MM.1S (cell line): ENCODE data around the gene FUT8.

Source experiments
- DNase-seq: peaks from one replicate; pipeline ENCODE4 v3.0.0-alpha.2; 2015
- H2AFZ ChIP-seq: fragments of 300-600 bp; sonication (generic); 2 replicates; pipeline ENCODE4 v1.6.0; 2016; ENCODE audit warnings: antibody characterized with exemption, low read length
- H3F3A ChIP-seq: fragments of 300-600 bp; sonication (generic); 2 replicates; pipeline ENCODE4 v1.6.1; 2016; ENCODE audit warnings: mild to moderate bottlenecking, antibody characterized with exemption, low read length, moderate library complexity, mixed read lengths; ENCODE audit not compliant: insufficient read depth
- H3K27ac ChIP-seq: fragments of 300-600 bp; sonication (generic); 2 replicates; pipeline ENCODE4 v1.5.1; 2016; ENCODE audit warnings: mild to moderate bottlenecking, low read length
- H3K27me3 ChIP-seq: fragments of 300-600 bp; sonication (generic); replicated peaks from 2 replicates; pipeline ENCODE4 v1.6.0; 2016; ENCODE audit warnings: low read length; ENCODE audit not compliant: insufficient read depth
- H3K36me3 ChIP-seq: fragments of 300-600 bp; sonication (generic); replicated peaks from 2 replicates; pipeline ENCODE4 v1.6.1; 2016; ENCODE audit warnings: mild to moderate bottlenecking, low read length, mixed read lengths; ENCODE audit not compliant: insufficient read depth
- H3K4me1 ChIP-seq: fragments of 300-600 bp; sonication (generic); 2 replicates; pipeline ENCODE4 v1.6.1; 2016; ENCODE audit warnings: low read length, mixed read lengths
- H3K4me2 ChIP-seq: fragments of 300-600 bp; sonication (generic); 2 replicates; pipeline ENCODE4 v1.6.0; 2016; ENCODE audit warnings: low read depth, low read length
- H3K4me3 ChIP-seq: fragments of 300-600 bp; sonication (generic); 2 replicates; pipeline ENCODE4 v1.5.1; 2016; ENCODE audit warnings: low read length, mixed read lengths
- H3K79me2 ChIP-seq: fragments of 300-600 bp; sonication (generic); 2 replicates; pipeline ENCODE4 v1.6.1; 2016; ENCODE audit warnings: mixed run types, low read length, mixed read lengths
- H3K9ac ChIP-seq: fragments of 300-600 bp; sonication (generic); 2 replicates; pipeline ENCODE4 v1.6.1; 2016; ENCODE audit warnings: low read length, mixed read lengths
- H3K9me2 ChIP-seq: fragments of 300-600 bp; sonication (generic); replicated peaks from 2 replicates; pipeline ENCODE4 v1.6.1; 2016; ENCODE audit warnings: mild to moderate bottlenecking, low read length, mixed read lengths; ENCODE audit not compliant: insufficient read depth
- H3K9me3 ChIP-seq: fragments of 300-600 bp; sonication (generic); replicated peaks from 2 replicates; pipeline ENCODE4 v1.6.1; 2016; ENCODE audit warnings: mild to moderate bottlenecking, low read length, mixed read lengths; ENCODE audit not compliant: insufficient read depth
- H4K20me1 ChIP-seq: fragments of 300-600 bp; sonication (generic); 2 replicates; pipeline ENCODE4 v1.6.1; 2016; ENCODE audit warnings: mild to moderate bottlenecking, low read length, moderate library complexity, mixed read lengths; ENCODE audit not compliant: insufficient read depth
- CTCF ChIP-seq: fragments of 300-600 bp; sonication (generic); IDR thresholded peaks from 2 replicates; pipeline ENCODE4 v1.5.1; 2016; ENCODE audit warnings: antibody characterized with exemption, low read length, mixed read lengths
- EZH2 ChIP-seq: fragments of 300-600 bp; sonication (generic); optimal IDR thresholded peaks from 2 replicates; pipeline ENCODE3; 2017; ENCODE audit warnings: low read depth, mild to moderate bottlenecking, antibody characterized with exemption, low read length, mixed read lengths
- EZH2phosphoT487 ChIP-seq: fragments of 300-600 bp; sonication (generic); IDR thresholded peaks from 2 replicates; pipeline ENCODE4 v1.6.1; 2018; ENCODE audit warnings: antibody characterized with exemption, low read length

Gene FUT8

DNA sequence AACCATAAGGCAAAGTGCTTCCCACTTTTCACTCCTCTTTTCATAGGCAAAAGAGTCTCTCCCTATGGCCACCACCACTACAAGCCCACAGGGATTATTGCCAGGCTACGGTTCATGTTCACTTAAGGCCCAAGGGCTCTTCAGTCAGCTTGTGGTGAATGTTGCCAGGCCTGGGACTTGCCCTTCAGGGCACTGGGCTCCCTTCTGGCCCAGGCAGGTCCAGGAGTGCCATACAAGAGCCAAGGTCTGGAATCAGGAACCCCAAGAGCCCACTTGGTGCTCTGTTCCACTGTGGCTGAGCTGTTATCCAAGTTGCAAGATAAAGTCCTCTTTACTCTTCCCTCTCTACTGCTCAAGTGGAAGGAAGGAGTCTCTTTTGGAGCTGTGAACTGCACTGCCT is 307.6 kb downstream of the FUT8 start:
- no peaks in the 10 kb centered on the region for H3K9me3 ChIP-seq
- TF ChIP-seq CTCF (no peak), EZH2 (no peak), EZH2phosphoT487 (no peak)
- no peak overlapping the region for H3K4me3 ChIP-seq
- no peak overlapping the region for H3K4me2 ChIP-seq
- no peak overlapping the region for H3K27ac ChIP-seq
- peaks cover 32% of the 10 kb centered on the region for H3K4me1 ChIP-seq
- DNase-seq = no peak
- no peaks in the 10 kb centered on the region for H4K20me1 ChIP-seq
- no peak overlapping the region for H3K9ac ChIP-seq
- H3K9me2 ChIP-seq = no peaks in the 10 kb centered on the region
- H3F3A ChIP-seq = peaks cover 14% of the 10 kb centered on the region; the same call in 1 of the 2 replicates
- H3K27me3 ChIP-seq = no peaks in the 10 kb centered on the region
- H3K36me3 ChIP-seq = no peaks in the 10 kb centered on the region
- H3K79me2 ChIP-seq = no peaks in the 10 kb centered on the region
- H2AFZ ChIP-seq = no peak overlapping the region

DNA sequence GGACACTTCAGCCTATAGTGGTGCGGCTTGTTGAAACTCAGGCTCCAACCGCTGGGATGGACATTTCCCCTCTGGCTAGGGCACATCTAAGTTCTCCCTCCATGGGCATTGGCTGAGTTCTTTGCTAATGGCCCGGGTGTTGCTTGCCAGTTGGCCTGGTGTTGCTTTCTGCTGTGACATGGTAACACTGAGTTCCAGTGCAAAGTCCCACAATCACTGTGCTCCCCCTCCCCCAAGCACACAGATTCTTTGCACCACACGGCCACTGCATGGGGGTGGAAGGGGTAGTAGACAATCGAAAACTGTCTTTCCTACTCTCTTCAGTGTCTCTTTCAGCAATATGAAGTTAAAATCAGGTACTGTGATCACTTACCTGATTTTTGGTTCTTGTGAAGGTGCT is 308.2 kb downstream of the FUT8 start:
- Histone ChIP-seq H2AFZ (no peak overlapping the region), H3K9me2 (no peaks in the 10 kb centered on the region), H4K20me1 (no peaks in the 10 kb centered on the region), H3K4me3 (no peak overlapping the region), H3K9ac (no peak overlapping the region), H3F3A (peaks cover 14% of the 10 kb centered on the region; the same call in 1 of the 2 replicates), H3K36me3 (no peaks in the 10 kb centered on the region), H3K9me3 (no peaks in the 10 kb centered on the region), H3K79me2 (no peaks in the 10 kb centered on the region), H3K27me3 (no peaks in the 10 kb centered on the region), H3K27ac (no peak overlapping the region), H3K4me1 (peaks cover 34% of the 10 kb centered on the region), H3K4me2 (no peak overlapping the region)
- no peak for DNase-seq
- TF ChIP-seq CTCF = no peak
- TF ChIP-seq EZH2 = no peak
- TF ChIP-seq EZH2phosphoT487 = no peak

GRCh38 chr14:65723348-65723747 is 310.8 kb downstream of the FUT8 start:
- no peak overlapping the region; the same call in 1 of the 2 replicates for H3K4me3 ChIP-seq
- H3F3A ChIP-seq = peaks cover 14% of the 10 kb centered on the region; the same call in 1 of the 2 replicates
- peak; percentile 73 for DNase-seq
- no peaks in the 10 kb centered on the region for H3K9me3 ChIP-seq
- no peak overlapping the region for H2AFZ ChIP-seq
- H3K27me3 ChIP-seq = no peaks in the 10 kb centered on the region
- H3K4me2 ChIP-seq = peak overlapping the region; percentile 49
- no peaks in the 10 kb centered on the region for H3K9me2 ChIP-seq
- peak overlapping the region; percentile 29; the same call in 1 of the 2 replicates for H3K9ac ChIP-seq
- H3K4me1 ChIP-seq = peaks cover 34% of the 10 kb centered on the region
- no peak for TF ChIP-seq EZH2phosphoT487
- TF ChIP-seq EZH2 = no peak
- TF ChIP-seq CTCF = no peak
- no peaks in the 10 kb centered on the region for H3K79me2 ChIP-seq
- H4K20me1 ChIP-seq = no peaks in the 10 kb centered on the region
- peak overlapping the region; percentile 79; the same call in 1 of the 2 replicates for H3K27ac ChIP-seq
- H3K36me3 ChIP-seq = no peaks in the 10 kb centered on the region
